ENCODE results near the gene STAP1.
"Not testable (repeated sequence)": the region's sequence is repeated elsewhere in the genome, so short reads cannot be mapped to it uniquely, and the experiment has no call there.

STAP1 gene

DNA sequence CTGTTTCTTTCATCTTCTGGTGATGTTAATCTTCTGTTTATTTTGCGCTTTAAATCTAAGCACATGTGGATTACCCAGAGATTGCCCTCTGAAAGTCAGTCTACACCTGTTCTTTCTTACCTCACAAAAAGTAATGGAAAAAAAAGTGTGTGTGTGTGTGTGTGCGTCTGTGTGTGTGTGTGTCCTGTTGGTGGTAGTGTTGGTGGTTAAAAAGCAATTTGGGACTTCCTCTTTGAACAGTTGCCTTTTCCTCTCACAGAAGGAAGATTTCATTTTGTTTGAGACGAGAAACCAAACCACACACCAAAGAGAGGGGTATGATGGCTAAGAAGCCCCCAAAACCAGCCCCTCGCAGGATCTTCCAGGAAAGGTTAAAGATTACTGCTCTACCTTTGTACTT is at the start of gene STAP1:
Gene STAP1, plus strand, starts transcription at position 235 of the 400 bp plus-strand sequence. Its CDS starts 83 bp downstream, at position 318.
- DNase-seq = peak; percentile 50 to 62

DNA sequence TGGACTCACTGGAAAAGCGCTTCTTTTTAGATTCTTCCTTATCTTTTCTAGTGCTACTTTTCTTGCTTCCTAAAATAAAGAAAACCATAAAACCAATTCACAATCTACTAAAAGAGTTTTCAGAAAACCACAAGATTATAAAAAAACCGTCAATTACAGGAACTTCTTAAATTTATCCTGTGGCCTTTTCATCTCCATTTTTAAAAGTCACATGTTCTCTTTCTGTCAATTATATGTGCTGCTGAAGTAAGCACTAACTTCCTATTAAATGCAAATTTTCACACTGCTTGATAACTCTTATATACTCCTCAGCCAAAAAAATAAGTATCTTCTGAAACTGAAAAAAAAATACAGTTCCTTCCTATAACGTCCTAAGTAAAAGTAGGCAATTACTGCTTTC is 46.0 kb upstream of the STAP1 start:
- DNase-seq = no peak

DNA sequence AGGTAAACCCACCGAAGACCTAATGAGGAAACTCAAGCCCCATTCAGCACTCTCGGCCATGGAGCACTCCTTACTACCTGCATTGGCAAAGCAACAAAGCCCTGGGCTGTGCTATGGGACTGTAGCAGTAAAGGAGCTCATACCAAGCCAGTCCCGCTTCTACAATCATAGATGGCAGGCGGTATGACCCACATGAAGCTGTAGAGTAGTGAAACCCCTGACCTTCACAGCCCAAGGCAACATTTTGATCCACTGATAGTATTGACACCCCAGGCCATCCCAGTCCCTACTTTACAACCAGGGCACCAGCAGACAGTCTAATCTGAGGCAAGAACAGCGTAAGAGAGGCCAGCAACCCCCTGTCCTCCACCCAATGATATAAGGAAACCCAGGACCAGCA is 38.4 kb upstream of the STAP1 start:
- DNase-seq = no peak

- DNase-seq = no peak
Measured at GRCh38 chr4:67521506-67521905, 37.0 kb upstream of the STAP1 start.

GRCh38 chr4:67522230-67522629 is 36.3 kb upstream of the STAP1 start:
- DNase-seq = no peak

DNA sequence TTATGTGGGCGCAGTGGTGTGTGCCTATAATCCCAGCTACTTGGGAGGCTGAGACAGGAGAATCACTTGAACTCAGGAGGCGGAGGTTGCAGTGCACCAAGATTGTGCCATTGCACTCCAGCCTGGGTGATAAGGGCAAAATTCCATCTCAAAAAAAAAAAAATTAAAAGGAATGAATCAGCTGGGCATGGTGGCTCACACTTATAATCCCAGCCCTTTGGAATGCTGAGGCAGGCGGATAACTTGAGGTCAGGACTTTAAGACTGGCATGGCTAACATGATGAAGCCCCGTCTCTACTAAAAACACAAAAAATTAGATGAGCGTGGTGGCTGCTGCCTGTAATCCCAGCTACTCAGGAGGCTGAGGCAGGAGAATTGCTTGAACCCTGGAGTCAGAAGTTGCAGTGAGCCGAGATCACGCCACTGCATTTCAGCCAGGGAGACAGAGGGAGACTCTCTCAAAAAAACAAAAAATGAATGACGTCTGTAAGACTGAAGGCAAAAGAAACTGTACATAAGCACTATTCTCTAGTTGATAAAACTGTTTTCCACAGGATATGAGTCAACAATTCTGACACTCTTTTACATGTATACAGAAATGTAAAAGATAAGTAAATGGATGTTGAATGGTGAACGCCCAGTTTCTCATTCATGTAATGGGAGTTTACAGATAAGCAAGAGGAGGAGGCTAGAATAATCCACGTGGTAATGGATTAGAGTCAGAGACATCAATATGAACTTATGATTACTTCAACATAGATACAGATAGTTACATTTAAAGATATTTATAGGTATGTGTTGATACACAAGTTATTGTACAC is 35.5 kb upstream of the STAP1 start:
- peak in 1 of 2 donors; percentile 21 for DNase-seq

DNA sequence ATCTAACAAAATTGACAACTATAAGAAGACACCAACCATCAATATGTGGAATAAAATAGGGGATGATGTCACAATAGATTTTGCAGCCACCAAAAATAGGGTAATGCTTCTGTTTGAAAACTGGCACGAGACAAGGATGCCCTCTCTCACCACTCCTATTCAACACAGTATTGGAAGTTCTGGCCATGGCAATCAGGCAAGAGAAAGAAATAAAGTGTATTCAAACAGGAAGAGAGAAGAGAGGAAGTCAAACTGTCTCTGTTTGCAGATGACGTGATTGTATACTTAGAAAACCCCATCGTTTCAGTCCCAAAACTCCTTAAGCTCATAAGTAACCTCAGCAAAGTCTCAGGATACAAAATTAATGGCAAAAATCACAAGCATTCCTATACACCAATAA is 34.4 kb upstream of the STAP1 start:
- not testable (repeated sequence) for DNase-seq

GRCh38 chr4:67531379-67531962 is 27.1 kb upstream of the STAP1 start:
- no peak for DNase-seq

- not testable (repeated sequence) for DNase-seq
Measured at GRCh38 chr4:67532397-67532796, 26.1 kb upstream of the STAP1 start.

GRCh38 chr4:67533112-67533511 is 25.4 kb upstream of the STAP1 start:
- no peak for DNase-seq

- no peak for DNase-seq
Measured at GRCh38 chr4:67535280-67535840, 23.2 kb upstream of the STAP1 start.

GRCh38 chr4:67539830-67540229 is 18.7 kb upstream of the STAP1 start:
- DNase-seq = no peak

DNA sequence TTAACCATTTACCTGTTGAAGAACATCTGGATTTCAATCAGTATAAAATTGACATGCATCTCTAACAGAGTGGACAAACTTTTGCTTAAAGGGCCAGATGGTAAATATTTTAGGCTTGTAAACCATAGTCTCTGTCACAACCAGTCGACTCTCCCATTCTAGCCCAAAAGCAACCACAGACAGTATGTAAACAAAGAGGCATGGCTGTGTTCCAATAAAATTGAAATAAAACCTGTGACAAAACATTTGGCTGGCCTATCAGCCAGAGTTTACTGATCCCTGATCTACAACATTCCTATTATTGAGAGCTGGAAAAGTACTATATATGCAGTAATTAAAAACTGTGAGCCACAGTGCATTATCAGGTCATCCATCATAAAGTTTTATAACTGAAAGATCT is 16.5 kb upstream of the STAP1 start:
- no peak for DNase-seq

- peak; percentile 93 to 94 for DNase-seq
Measured at GRCh38 chr4:67545199-67546003, 13.1 kb upstream of the STAP1 start, which contains the start of gene CENPC. Gene CENPC, minus strand, starts transcription at chr4:67545503. Its CDS starts 148 bp downstream, at chr4:67545355.

- DNase-seq = no peak
Measured at GRCh38 chr4:67546004-67546356, 12.5 kb upstream of the STAP1 start.

GRCh38 chr4:67546971-67547370 is 11.6 kb upstream of the STAP1 start:
- no peak for DNase-seq

DNA sequence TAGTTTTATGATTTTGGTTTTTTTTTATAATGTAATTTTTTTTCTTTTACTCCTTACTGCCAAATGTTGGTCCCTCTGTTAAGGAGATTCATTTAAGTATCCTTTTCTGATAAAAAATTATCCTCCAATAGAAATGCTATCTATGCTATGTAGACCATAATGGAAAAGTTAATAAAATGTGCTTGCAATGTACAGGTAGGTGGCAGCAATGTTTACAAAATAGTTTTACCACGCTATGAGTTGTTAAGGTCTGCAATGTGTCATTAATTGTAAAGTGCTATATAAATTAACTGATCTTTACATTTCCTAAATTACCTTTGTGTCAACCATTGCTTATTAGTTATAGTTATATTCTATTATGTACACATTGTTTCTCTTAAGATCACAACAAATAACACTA is 9.4 kb upstream of the STAP1 start:
- peak in 1 of 2 donors; percentile 52 for DNase-seq

DNA sequence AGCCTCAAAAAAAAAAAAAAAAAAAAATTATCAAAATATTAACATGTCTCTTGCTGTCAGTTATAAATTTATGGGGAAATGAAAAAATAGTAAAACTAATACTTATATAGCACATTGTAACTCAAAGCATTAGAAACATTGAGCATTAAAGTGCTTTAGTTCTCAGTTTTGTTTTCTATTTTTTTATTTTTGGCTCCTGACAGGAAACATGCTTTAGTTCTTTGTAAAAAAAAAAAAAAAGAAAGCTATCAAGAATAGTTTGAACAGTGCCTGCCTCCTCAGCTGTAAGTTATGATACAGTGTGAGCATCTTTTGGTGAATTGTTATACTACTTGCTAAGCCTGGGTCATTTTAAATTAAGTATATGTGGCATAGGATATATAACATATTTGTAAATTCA is 8.1 kb upstream of the STAP1 start:
- no peak for DNase-seq

GRCh38 chr4:67550857-67551256 is 7.7 kb upstream of the STAP1 start:
- DNase-seq = no peak

DNA sequence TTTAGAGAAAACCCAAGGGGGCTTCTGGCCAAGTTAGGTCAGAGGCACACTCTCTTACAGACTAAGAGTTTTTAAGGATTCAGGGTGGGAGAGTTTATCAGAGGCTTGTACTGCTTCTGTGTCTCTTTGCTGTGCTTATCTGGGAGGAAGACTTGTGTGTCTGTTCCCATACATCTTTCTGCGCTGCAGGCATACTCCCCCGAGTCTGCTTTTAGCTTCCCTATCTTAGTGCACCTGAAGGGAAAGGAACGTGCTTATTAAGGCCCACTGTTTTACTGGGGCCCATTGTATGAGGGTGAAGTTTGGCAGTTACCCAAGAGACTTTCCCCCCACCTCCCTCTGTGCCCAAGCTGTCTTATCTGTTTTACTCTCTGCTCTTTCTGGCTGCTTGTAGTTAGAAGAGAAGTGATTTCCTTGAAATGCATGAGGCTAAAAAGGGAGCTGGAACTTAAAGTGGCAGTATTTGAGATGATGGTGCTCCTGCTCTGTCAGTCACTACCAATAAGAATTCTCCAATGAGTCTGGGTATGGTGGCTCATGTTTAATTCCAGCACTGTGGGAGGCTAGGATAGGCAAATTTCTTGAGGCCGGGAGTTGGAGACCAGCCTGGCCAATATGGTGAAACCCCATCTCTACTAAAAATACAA is 6.3 kb upstream of the STAP1 start:
- DNase-seq = not testable (repeated sequence)

DNA sequence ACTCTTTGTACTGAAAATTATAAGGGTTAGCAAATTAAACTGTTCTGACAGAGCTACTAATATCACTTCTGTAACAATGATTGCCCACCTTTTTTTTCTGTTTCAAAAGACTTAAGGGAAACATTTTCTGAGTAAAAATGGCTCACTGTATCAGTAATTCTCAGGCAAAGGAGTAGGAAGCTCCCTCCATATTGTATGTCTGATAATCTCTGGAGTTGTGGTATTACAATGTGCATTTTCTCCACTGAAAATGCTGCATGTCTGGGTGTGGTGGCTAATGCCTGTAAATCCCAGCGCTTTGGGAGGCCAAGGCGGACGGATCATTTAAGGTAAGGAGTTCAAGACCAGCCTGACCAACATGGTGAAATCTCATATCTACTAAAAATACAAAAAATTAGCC is 4.4 kb upstream of the STAP1 start:
- no peak for DNase-seq

DNA sequence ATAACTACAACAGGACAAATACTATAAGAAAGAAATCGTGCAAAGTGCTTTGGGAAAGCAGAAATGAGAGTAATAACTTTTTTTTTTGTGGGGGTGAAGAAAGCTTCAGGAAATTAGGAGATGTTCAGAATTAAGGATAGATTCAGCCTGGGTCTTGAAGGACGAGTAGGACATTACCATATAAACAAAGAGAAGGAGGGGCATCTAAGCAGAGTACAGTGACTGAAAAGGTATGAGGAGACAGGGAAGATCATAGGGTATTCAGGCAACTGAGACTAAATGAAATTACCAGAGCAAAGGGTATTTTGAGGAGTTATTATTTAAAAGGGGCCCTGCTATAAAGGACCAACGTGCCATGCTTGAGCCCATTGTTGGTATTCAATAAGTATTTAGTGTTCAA is 3.1 kb upstream of the STAP1 start:
- no peak for DNase-seq

DNA sequence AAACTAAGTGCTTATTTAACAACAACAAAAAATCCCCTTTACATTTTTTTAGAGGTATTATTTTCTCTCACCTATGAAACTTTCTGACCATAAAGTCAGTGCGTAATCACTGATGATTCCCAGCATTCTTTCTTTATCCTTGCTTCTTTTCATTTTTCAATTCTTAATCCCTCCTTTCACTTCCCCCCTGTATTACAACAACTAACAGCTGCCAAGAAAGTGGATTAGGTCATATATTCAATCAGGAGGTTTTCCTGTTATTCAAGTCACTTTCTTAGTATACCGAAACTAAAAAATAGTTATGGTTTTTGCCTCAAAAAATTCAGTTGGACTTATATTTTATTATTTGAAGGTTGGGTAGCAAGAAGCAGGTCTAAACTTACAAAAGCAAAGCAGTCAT is 2.1 kb upstream of the STAP1 start:
- no peak for DNase-seq
